Measurements from ENCODE around the gene PTEN.
"Not testable (repeated sequence)": the region's sequence is repeated elsewhere in the genome, so short reads cannot be mapped to it uniquely, and the experiment has no call there.

DNA sequence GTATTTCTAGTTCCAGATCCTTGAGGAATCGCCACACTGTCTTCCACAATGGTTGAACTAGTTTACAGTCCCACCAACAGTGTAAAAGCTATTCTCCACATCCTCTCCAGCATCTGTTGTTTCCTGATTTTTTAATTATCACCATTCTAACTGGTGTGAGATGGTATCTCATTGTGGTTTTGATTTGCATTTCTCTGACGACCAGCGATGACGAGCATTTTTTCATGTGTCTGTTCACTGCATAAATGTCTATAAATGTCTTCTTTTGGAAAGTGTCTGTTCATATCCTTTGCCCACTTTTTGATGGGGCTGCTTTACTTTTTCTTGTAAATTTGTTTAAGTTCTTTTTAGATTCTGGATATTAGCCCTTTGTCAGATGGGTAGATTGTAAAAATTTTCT is 7.8 kb upstream of the PTEN start:
- TF ChIP-seq EP300 (IDR thresholded peaks at IDR 0.05), result not testable (repeated sequence)
- TF ChIP-seq, protein P1, sequence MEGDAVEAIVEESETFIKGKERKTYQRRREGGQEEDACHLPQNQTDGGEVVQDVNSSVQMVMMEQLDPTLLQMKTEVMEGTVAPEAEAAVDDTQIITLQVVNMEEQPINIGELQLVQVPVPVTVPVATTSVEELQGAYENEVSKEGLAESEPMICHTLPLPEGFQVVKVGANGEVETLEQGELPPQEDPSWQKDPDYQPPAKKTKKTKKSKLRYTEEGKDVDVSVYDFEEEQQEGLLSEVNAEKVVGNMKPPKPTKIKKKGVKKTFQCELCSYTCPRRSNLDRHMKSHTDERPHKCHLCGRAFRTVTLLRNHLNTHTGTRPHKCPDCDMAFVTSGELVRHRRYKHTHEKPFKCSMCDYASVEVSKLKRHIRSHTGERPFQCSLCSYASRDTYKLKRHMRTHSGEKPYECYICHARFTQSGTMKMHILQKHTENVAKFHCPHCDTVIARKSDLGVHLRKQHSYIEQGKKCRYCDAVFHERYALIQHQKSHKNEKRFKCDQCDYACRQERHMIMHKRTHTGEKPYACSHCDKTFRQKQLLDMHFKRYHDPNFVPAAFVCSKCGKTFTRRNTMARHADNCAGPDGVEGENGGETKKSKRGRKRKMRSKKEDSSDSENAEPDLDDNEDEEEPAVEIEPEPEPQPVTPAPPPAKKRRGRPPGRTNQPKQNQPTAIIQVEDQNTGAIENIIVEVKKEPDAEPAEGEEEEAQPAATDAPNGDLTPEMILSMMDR (IDR thresholded peaks at IDR 0.05), result not testable (repeated sequence)
